GM12892 (cell line): Measurements from ENCODE around the gene RNF32.

Experiments
- POLR2A ChIP-seq: IDR thresholded peaks from 2 replicates; pipeline ENCODE4 v1.6.1; 2011; ENCODE audit warnings: low read depth, low read length, control low read depth
- POLR2AphosphoS5 ChIP-seq: IDR thresholded peaks from 2 replicates; pipeline ENCODE4 v1.6.1; 2011; ENCODE audit warnings: low read depth, low read length, control low read depth
- TAF1 ChIP-seq: IDR thresholded peaks from 2 replicates; pipeline ENCODE4 v1.6.1; 2011; ENCODE audit warnings: low read depth, mild to moderate bottlenecking, control low read depth, low read length, borderline replicate concordance

DNA sequence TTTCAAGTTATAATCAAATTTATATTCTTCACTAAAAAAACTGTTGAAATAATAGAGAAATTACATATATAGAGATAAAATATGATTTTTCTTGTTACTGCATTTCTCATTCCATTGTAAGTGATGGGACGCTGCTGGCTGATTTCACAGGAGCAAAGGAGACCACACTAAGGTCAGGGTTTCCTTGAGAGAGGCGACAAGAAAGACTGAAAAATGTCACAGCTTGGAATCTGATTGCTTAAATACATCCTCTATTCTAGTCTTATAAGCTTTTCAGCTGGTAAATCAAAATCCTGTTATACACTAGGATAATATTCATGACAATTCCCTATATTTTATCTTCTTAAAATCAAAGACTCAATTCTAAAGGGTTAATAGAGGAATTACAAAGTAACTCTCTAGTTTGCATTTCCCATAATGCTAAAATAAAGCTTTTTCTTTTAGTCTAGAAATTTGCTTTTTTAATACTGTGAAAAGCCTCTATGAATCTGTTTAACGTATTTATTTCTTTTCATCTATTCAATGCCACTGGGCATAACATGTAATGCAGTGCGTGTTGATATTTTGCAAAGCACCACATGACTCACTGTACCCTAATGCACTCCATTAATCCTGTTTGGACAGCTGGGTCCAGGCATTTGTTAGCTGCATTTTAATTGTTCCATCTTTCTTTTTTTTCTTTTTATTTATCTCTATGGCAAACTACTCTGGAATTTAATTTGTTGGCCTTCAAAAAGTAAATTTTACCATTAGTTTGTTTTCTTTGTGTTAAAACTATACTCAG, 81.7 kb downstream of the RNF32 start:
- TF ChIP-seq POLR2A (no peak), POLR2AphosphoS5 (no peak), TAF1 (no peak)
